Spleen (tissue), 11 donors: Measurements from ENCODE around the gene SEC24D. TPM values are rescaled to one million over a fixed set of nuclear protein-coding genes. Genes with fewer than 3 reads are reported as not detected.

Source experiments
- DNase-seq: peaks from one replicate; pipeline ENCODE4 v3.0.0-alpha.2; 2020
- H3K27ac ChIP-seq, 8 donors: fragments of 200-600 bp; sonication (generic) in 7 of 8; 1 replicate in 4 of 8; 2 replicates in 4 of 8; pipeline versions ENCODE4 v1.5.0 to v1.8.0; 2016 to 2021; ENCODE audit warnings: inconsistent platforms in 4 of 8, mild to moderate bottlenecking in 4 of 8, moderate library complexity in 1 of 8
- H3K27me3 ChIP-seq, 7 donors: fragments of 200-600 bp; sonication (generic) in 6 of 7; replicated peaks in 1 of 7; 1 replicate in 4 of 7; 2 replicates in 3 of 7; pipeline versions ENCODE4 v1.5.0 to v1.8.0; 2016 to 2021; ENCODE audit warnings: inconsistent platforms in 3 of 7, mild to moderate bottlenecking in 1 of 7
- H3K36me3 ChIP-seq, 6 donors: fragments of 200-600 bp; sonication (generic) in 5 of 6; 1 replicate in 4 of 6; 2 replicates in 2 of 6; pipeline versions ENCODE4 v1.5.0 to v1.8.0; 2016 to 2021; ENCODE audit warnings: inconsistent platforms in 2 of 6
- H3K4me1 ChIP-seq, 6 donors: fragments of 200-600 bp; sonication (generic) in 5 of 6; 1 replicate in 3 of 6; 2 replicates in 3 of 6; pipeline versions ENCODE4 v1.5.0 to v1.8.0; 2016 to 2021; ENCODE audit warnings: inconsistent platforms in 3 of 6
- H3K4me3 ChIP-seq, 8 donors: fragments of 200-600 bp; sonication (generic) in 7 of 8; 1 replicate in 4 of 8; 2 replicates in 4 of 8; pipeline versions ENCODE4 v1.5.0 to v1.8.0; 2016 to 2021; ENCODE audit warnings: inconsistent platforms in 4 of 8, mild to moderate bottlenecking in 4 of 8, moderate library complexity in 2 of 8
- H3K9me3 ChIP-seq, 8 donors: fragments of 200-600 bp; sonication (generic) in 7 of 8; 1 replicate in 4 of 8; 2 replicates in 4 of 8; pipeline versions ENCODE4 v1.5.0 to v1.8.0; 2016 to 2021; ENCODE audit warnings: inconsistent platforms in 4 of 8
- CTCF ChIP-seq, 11 experiments: fragments of 200-600 bp in 7 of 11; fragments of 450-650 bp in 4 of 11; sonication (generic) in 4 of 11; IDR thresholded peaks in 8 of 11; conservative IDR thresholded peaks in 3 of 11; 1 replicate in 7 of 11; 2 replicates in 4 of 11; pipeline versions ENCODE4 v1.4.0 to v1.8.0; 2016 to 2021; ENCODE audit warnings: antibody characterized with exemption in 11 of 11, inconsistent platforms in 4 of 11, mild to moderate bottlenecking in 1 of 11
- POLR2A ChIP-seq, 3 donors: fragments of 450-650 bp; IDR thresholded peaks; one replicate each; pipeline ENCODE4 v1.5.1; 2017; ENCODE audit warnings: antibody characterized with exemption in 3 of 3, mild to moderate bottlenecking in 1 of 3
- POLR2AphosphoS5 ChIP-seq, 3 donors: sonication (generic); formaldehyde crosslinking; IDR thresholded peaks; one replicate each; pipeline ENCODE4 v1.5.1; 2017; ENCODE audit warnings: antibody characterized with exemption in 3 of 3
- WGBS, 5 donors: extraction: QIAGEN DNeasy Blood & Tissue Kit in 3 of 5; methylation state at CpG; one replicate each; pipeline versions ENCODE4 v1.1.5 to v1.1.7; 2013 to 2018; 5-methylcytosine and 5-hydroxymethylcytosine counted together
- intact Hi-C: fragments of 100-400 bp; cut with DNase I; formaldehyde crosslinking; loops from one replicate; pipeline ENCODE4 v1.15.0; 2023; ENCODE audit warnings: low total_unique reads
- polyA plus RNA-seq, 3 donors: library from polyadenylated mRNA; stranded (reverse); fragments of 200-250 nt; gene quantifications; one replicate each; pipeline ENCODE4 v1.2.1, GENCODE V29; 2013
- total RNA-seq, 7 donors: library from RNA; depleted of rRNA in 3 of 7; stranded (reverse); fragments of >200 nt in 3 of 7; fragmentation: NEBNext Ultra II Directional in 4 of 7; extraction: Animal tissue kit (Norgen Biotek cat#: 25700) in 4 of 7; gene quantifications; one replicate each; pipeline versions ENCODE4 v1.1.0 to v1.2.1, GENCODE V29; 2016 to 2021
- donor health status: healthy with polysubstance abuse.
- donor health status: DM: no; HTN: no; CAD: no; lungs with moderate emphysema.
- donor health status: DM: no; HTN: no; CAD: no.
- donor health status: Bipolar disorder and iron deficiency.
- donor health status: healthy.
- donor health status: DM: no; HTN: no; CAD: no.
- donor health status: DM: yes; HTN: yes; CAD: no.

Gene SEC24D
- total and polyA plus RNA-seq, 10 donors = 5.2 to 75.8 (median 55.2) TPM

GRCh38 chr4:118849867-118850487 is 14.1 kb upstream of the SEC24D start:
- WGBS, 5 donors = 95 to 99% (median 96%) methylated on average over 2 of the region's 2 CpGs
- peak overlapping the region in 5 of 8 donors; percentile 50 to 74 (median 71) for H3K27ac ChIP-seq

GRCh38 chr4:118848901-118849300 is 13.0 kb upstream of the SEC24D start:
- Histone ChIP-seq H3K9me3 (no peaks in the 10 kb centered on the region), H3K4me3 (no peak overlapping the region), H3K36me3 (no peaks in the 10 kb centered on the region), H3K4me1 (peaks cover 0 to 17% (median 10%) of the 10 kb centered on the region in 6 donors), H3K27me3 (no peaks in the 10 kb centered on the region), H3K27ac (no peak overlapping the region)
- no peak for DNase-seq
- intact Hi-C loops = no loop called here
- TF ChIP-seq POLR2A (IDR thresholded peaks at IDR 0.05) = no peak
- no peak for TF ChIP-seq POLR2AphosphoS5 (IDR thresholded peaks at IDR 0.05)

More at GRCh38 chr4:118849867-118850487, 14.1 kb upstream of the SEC24D start:
- intact Hi-C loops = no loop called here
- H3K4me3 ChIP-seq = peak overlapping the region; percentile 27 to 70 (median 38)
- H3K9me3 ChIP-seq = no peaks in the 10 kb centered on the region
- no peak for TF ChIP-seq POLR2A (IDR thresholded peaks at IDR 0.05)
- TF ChIP-seq POLR2AphosphoS5 (IDR thresholded peaks at IDR 0.05) = no peak
- no peak for TF ChIP-seq CTCF (IDR thresholded peaks at IDR 0.05 in 8 of 11, conservative IDR thresholded peaks at IDR 0.05 in 3 of 11)
- no peaks in the 10 kb centered on the region for H3K36me3 ChIP-seq
- H3K4me1 ChIP-seq = peaks cover 0 to 17% (median 10%) of the 10 kb centered on the region in 6 donors
- no peaks in the 10 kb centered on the region for H3K27me3 ChIP-seq
- DNase-seq = no peak

GRCh38 chr4:118848242-118848641 is 12.3 kb upstream of the SEC24D start:
- Histone ChIP-seq H3K36me3 (no peaks in the 10 kb centered on the region), H3K4me1 (peaks cover 0 to 17% (median 10%) of the 10 kb centered on the region in 6 donors), H3K27me3 (no peaks in the 10 kb centered on the region), H3K27ac (no peak overlapping the region), H3K4me3 (no peak overlapping the region), H3K9me3 (no peaks in the 10 kb centered on the region)
- intact Hi-C loops = no loop called here
- no peak for TF ChIP-seq CTCF (IDR thresholded peaks at IDR 0.05 in 8 of 11, conservative IDR thresholded peaks at IDR 0.05 in 3 of 11)
- TF ChIP-seq POLR2AphosphoS5 (IDR thresholded peaks at IDR 0.05) = no peak
- no peak for TF ChIP-seq POLR2A (IDR thresholded peaks at IDR 0.05)
- 89 to 98% (median 97%) methylated on average over 7 of the region's 7 CpGs for WGBS, 5 donors
- DNase-seq = no peak

GRCh38 chr4:118846979-118847378 is 11.1 kb upstream of the SEC24D start:
- 72 to 96% (median 90%) methylated on average over 1 of the region's 1 CpG for WGBS, 5 donors

More at GRCh38 chr4:118846979-118847378, 11.1 kb upstream of the SEC24D start:
- no peaks in the 10 kb centered on the region for H3K27me3 ChIP-seq
- H3K27ac ChIP-seq = no peak overlapping the region
- H3K9me3 ChIP-seq = no peaks in the 10 kb centered on the region
- no peak for DNase-seq
- no peak overlapping the region for H3K4me3 ChIP-seq
- H3K4me1 ChIP-seq = peaks cover 0 to 17% (median 9%) of the 10 kb centered on the region in 6 donors
- no peaks in the 10 kb centered on the region for H3K36me3 ChIP-seq
- intact Hi-C loops = no loop called here
- TF ChIP-seq POLR2AphosphoS5 (IDR thresholded peaks at IDR 0.05) = no peak
- no peak for TF ChIP-seq POLR2A (IDR thresholded peaks at IDR 0.05)
- TF ChIP-seq CTCF (IDR thresholded peaks at IDR 0.05 in 8 of 11, conservative IDR thresholded peaks at IDR 0.05 in 3 of 11) = no peak
